Activated T-cell treated with anti-CD3 and anti-CD28 coated beads for 4 hours (primary cell): ENCODE data around the gene MTLN.
"Not testable (repeated sequence)": the region's sequence is repeated elsewhere in the genome, so short reads cannot be mapped to it uniquely, and the experiment has no call there.

Source experiments
- DNase-seq: peaks from one replicate; pipeline ENCODE4 v3.0.0-alpha.2; 2020

MTLN gene, protein sequence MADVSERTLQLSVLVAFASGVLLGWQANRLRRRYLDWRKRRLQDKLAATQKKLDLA

DNA sequence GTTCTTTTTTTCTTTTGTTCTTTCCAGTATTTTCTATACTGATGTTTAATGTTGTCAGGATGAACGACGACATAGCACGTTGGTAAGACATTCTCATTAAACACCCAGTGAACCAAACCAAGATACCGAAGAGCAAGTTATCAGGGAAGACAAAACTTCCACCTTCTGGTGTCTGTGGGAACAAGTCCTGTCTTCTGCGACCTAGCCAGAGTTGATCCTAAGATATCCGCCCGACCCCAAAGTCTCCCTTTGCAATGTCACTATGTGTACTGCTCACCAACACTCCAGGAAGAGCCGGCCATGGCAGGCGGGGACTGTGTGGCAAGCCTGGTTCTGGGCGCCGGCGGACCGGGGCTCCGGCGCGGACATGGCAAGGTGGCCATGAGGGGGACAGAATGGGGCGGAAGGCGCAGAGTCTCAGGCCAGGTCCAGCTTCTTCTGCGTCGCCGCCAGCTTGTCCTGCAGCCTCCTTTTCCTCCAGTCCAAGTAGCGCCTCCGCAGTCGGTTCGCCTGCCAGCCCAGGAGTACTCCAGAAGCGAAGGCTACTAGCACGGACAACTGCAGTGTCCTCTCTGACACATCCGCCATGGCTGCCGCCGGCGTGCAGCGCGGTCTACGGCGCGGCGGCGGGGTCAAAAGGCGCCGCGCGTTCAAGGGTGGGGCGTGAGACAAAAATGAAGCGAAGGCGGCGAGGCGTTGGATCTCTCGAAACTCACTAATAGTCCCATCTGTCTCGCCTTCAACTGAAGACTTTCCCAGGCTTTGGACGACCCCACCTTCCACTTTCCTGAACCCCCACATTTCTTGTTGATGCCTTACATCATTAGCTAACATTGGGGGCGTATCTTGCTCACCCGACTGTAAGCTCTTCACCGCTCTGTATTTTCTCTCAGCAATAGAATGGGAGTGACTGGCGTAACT is at the start of gene MTLN:
Gene MTLN, minus strand, starts transcription at position 610 of the 921 bp plus-strand sequence. Its CDS starts 22 bp downstream, at position 588.
- DNase-seq: peak; percentile 39

DNA sequence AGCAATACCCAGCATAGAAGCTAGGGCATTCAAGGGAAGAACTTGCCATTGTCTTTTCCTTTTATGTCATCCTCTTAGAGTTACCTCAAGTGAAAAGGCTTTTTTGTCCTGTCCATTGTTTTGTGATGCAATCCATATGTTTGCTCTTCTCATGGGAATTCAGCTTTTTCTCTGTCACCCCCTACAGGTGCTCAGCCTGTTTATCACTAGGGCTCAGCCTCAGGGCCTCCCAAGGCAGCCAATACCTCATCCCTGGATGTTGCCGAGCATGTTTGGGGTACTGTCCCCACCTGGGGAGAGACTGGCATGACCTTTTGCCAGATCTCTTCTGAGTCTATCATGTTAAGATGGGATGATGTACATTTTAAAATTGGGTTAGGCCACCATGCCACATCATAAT is 49.6 kb upstream of the MTLN start:
- DNase-seq: not testable (repeated sequence)

DNA sequence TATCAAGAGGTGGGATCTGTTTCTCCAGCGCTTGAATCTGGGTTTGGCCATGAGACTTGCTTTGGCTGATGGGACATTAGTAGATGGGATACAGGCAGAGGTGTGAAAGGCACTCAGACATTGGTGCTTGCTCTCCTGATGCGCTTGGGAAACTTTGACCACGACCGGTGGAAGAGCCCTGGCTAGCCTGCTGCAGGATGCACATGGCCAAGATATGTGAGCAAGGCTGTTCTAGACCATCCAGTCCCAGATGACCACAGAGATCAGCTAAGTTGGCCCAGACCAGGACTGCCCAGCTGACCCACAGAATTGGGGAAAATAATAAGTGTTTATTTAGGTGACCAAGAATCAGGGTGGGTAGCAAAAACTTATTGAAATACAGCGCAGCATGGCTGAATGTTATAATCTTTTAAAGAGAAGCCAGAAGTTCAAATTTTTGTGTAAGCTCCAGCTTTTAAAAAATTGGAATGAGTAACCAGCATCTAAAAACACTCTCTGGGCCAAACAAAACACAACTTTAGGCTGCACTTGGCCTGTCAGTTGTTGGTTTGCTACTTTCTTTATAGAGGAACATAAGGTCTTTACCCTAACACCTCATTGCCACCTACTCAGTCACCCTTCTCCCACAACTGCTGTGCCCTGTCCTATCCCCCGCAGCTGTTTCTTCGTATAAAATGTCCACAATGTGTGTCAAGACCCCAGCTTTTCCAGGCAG is 35.9 kb upstream of the MTLN start:
- DNase-seq: not testable (repeated sequence)

DNA sequence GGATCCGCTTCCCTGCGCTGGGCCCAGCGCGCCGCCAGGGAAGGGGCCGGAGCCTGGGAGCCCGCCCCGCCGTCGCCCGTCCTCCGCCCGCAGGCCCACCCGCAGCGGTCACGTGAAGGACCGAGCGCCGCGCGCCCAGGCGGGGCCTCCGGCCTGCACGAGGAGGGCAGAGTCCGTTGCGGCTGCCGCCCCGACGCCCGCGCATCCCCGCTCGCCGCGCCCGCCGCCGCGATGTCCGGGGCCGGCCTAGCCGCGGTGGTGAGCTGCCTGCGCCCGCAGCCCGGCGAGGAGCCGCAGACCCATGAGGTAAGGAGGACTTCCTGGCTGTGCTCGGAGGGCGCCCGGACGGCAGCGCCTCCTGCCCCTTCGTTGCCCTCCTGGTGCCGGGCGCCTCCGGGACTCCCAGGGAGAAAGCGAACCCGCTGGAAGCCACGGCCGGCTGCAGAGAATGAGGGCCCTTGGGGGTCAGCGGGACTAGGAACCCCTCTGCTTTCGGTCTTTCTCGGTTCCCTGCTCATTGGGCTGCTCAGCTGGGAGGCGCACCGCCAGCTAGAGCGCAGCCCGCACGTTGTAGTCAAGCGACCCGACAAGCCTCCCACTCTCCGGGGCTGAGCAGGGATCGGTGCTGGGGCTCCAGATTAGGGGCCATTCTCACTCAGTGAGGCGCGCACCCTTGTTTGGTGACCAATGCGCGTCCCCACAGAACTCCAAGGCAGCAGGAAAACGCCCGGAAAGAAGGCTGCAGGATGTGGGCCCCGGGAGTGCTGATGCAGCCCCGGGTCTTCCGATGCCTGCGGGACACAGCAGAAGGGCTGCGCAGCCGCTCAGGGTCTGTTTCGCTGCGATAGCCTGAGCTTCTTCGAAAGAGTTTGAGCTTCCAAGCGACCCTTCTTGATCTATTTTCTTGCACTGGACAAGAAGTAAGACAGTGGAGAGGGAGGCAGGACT is 33.4 kb upstream of the MTLN start:
- not testable (repeated sequence) for DNase-seq

DNA sequence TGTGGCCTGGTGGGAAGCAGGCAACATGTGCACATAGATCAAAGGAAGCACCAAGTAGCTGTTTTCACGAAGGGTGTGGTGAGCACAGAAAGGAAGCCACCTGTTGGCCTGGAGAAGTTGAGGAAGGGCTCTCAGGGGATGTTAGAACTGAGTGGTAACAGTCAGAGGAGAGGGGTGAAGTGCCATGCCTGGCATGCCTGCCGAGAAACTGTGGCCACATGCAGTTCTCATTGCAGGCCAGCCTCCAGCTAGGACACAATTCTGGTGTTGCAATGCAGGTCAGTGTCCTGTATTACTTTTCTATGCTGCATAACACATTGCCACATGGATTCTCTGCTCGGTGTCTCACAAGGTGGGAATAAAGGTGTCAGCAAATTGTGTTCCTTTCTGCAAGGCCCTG is 30.9 kb upstream of the MTLN start:
- not testable (repeated sequence) for DNase-seq

DNA sequence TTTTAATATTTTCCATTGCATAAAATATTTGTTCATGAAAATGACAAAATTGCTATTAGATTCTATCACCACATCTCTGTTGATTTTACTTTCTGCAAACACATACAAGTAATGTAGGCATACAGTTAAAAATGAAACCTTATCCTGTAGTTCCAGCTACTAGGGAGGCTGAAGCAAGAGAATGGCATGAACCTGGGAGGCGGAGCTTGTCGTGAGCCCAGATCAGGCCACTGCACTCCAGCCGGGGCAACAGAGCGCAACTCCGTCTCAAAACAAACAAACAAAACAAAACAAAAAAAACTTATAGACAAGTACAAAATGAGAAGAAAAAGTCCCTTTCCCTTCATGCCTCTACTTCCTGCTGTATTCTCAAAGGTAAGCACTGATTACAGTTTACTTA is 22.2 kb upstream of the MTLN start:
- DNase-seq: not testable (repeated sequence)

DNA sequence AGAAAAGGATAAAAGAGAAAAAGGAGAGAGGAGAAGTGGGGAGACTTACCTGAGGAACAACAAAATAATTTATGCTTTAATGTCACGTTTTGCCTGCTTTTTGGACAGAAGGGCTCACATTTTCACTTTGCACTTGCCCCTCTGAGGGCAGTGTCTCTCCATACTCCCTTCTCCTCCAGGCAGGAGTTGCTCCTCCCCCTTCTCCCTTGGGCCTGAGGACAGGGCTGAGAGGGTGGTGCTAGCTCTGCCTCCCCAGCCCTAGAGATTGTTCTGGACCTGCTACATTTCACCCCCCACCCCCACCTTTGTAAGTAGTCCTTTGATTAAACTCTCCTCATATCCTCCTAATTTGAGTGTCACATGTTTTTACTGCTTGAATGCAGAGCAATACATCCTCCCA is 17.5 kb upstream of the MTLN start:
- DNase-seq: not testable (repeated sequence)

DNA sequence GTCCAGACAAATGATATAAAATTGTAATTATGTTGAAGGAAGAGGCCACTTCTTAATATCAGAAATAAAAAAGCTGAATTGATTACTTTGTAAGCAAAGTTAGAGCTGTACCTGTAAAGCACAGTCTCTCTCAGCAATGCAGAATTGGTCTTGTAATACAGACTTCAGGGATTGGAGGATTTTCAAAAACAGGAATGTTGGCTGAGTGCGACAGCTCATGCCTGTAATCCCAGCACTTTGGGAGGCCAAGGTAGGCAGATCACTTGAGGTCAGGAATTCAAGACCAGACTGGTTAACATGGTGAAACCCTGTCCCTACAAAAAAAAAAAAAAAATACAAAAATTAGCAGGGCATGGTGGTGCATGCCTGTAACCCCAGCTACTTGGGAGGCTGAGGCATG is 10.3 kb upstream of the MTLN start:
- DNase-seq: not testable (repeated sequence)

DNA sequence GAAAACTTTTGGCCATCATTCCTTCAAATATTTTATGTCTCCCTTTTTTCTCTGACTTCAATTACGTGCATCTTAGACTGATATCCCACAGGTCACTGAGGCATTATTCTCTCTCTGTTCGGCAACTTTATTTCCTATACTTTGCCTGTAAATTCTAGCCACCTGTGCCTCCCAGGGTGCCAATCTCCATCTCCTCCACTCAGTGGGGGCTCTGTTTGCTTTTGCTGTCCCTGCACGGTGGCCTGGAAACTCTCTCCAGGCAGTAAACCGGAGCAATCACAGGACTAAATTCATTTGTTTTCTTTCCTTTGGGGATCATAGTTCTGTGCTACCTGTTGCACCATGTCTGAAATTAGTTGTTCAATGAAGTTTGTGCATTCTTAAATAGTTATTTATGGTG is 9.6 kb upstream of the MTLN start:
- DNase-seq: no peak

DNA sequence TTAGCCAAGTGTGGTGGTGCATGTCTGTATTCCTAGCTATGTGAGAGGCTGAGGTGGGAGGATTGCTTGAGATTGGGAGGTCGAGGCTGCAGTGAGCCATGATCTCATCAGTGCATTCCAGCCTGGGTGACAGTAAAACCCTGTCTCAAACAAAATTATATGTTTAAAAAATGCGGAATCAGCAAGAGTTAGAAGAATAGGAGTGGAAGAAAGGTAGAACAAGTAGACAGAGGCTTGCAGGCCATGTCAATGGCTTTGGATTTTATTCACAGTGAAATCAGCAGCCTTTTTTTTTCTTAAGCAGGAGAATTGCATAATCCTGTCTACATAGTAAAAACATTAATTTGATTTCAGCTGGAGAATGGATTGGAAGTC is 7.8 kb upstream of the MTLN start:
- no peak for DNase-seq

DNA sequence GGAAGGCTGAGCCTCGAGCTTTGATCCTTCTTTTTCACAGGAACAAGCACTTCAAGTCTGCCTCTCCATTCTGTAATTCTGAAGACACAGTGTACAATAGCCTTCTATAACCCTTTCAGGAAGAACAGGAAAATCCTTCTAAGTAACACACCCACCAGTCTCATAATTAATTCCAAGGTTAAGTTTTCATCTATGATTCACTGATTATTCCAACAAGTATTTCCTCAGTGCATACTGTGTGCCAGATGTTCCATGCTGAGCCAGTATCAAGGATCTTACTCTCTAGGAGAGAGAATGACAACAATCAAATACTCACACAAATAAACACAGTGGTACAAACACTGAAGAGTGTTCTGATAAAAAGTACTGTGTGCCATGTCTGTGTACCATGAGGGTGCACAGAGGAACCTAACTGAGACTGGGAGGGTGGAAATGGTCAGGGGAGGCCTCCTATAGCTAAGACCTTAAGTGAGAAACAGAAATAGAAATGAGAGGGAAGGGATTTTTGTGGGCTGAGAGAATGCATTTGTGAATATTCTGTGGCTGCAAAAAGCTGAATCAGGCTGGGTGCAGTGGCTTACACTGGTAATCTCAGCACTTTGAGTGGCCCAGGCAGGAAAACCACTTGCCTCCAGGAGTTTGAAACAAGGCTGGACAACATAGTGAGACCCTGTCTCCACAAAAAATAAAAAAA is 7.3 kb upstream of the MTLN start:
- no peak for DNase-seq

DNA sequence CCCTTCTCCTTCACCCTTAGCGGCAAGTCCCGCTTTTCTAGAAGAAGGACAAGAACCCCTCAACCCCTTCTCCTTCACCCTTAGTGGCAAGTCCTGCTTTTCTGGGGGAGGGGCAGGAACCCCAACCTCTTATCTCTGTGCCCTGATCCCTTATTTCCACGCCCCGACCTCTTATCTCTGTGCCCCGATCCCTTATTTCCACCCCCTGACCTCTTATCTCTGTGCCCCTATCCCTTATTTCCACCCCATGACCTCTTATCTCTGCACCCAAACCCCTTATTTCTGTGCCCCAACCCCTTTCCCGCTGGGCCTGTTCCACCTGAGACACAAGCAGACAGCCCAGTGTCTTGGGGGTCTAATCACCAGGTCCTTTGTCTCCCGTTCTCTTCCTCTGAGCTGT is 6.5 kb upstream of the MTLN start:
- DNase-seq: not testable (repeated sequence)

DNA sequence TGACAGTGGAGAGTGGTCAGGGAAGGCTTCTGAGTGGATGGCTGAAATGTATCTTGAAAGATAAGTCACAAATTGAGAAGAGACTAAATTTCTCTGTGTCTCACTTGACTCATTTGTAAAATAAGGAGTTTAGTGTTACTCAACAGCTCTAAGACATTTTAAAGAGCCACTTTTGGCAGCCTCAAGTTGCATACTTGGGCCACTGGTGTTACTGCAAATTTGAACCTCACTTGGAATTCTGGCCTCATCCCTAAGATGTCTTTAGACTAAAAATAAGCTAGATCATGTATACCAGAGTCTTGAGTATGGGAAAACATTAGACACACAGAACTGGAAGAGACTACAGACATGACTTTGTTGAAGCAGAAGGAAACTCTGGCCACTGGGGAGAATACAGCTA is 4.5 kb upstream of the MTLN start:
- no peak for DNase-seq

DNA sequence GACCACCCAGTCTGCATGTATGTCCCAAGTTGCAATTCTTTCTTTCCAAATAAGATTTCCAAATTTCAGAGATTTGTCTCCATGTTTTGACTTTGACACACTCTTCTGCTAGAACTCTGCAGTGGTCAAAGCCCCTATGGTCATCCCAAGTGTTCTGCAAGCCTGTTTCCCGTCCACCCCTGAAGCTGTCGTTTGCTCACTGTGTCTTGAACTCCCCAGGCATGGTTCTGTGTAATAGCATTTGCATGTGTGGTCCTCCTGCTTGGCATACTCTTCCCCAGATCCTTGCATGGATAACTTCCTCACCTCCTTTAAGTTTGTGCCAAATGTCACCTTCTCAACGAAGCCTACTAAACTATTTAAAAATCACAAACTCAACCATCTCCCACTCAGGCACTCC is 3.9 kb upstream of the MTLN start:
- DNase-seq: no peak

DNA sequence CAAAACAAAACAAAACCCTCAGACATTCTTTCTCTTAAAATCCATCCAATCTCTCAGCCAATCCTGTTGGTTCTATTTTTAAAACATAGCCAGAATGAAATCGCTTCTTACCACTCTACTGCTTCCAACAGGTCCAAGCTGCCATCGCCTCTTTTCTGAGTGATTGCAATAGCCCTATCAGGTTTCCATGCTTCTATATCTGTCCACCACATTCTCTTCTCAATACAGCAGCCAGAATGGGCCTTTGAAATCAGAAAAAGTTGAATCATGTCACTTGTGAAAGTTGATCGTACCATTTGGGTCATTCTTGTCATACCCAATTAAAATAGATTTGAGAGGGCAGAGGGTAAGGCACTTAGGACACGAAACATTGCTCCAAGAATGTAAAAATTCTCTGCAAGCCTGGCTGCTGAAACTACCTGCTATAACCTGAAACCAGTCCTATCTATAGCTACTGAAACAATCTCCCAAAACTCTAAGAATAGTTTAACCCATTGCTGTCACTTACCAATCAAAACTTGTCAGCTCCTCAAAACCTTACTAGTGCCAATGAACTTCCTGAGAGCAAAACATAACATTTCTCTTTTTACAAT is 3.3 kb upstream of the MTLN start:
- no peak for DNase-seq

DNA sequence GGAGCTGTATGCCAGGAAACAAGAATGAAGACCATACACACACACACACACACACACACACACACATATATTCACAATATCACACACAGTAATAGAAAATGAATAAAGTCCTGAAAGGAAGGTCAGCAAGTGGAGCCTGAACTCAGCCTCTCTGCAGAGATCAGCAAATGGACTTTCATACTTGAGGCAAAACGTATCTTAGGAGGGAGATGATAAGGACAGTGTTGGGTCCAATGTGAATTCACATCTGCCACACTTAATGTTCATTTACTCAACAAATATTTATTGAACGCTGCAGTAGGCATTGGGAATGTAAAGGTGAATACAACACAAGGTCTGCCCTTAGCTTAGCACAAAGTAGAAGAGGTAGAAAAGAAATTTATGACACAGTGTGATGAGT is 2.7 kb upstream of the MTLN start:
- DNase-seq: no peak

DNA sequence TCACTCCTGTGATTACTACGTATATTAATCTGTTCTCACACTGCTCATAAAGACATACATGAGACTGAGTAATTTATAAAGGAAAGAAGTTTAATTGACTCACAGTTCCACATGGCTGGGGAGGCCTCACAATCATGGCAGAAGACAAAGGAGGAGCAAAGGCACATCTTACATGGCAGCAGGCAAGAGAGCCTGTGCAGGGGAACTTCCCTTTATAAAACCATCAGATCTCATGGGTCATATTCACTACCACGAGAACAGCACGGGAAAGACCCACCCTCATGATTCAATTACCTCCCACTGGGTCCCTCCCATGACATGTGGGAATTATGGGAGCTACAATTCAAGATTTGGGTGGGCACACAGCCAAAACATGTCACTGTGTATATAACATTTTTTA is 1.2 kb upstream of the MTLN start:
- DNase-seq: not testable (repeated sequence)

DNA sequence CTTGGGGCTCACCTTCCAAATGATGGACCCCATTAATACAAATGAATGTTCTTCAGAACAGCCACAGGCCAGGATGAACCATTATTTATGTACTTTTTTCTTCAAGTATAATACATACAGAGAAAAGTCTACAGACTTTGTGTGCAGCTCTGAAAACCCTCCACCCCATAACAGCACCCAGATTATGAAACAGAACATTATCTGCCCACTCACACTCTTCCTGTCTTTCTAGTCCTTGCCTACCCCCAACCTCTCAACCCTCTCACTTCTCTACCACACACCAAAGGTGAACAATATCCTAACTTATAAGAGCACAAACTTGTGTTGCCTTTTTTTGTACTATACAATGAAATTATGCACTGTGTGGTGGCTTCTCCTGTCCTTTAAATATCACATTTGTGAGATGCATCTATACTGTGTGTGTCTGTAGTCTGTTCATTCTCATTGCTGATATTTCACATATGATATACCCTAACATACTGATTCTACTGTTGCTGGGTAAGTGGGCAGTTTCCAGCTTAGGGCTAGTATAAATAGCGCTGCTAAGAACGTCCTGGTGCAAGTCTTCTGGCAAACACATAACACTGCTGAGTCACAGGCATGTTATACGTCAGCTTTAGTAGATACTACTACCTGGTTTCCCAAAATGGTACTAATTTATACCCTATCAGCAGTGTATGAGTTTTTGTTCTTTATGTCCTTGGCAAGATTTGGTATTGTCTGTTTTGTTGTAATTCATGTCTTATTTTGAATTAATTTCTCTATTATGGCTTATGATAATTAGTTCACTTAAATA is 6.5 kb downstream of the MTLN start:
- no peak for DNase-seq

DNA sequence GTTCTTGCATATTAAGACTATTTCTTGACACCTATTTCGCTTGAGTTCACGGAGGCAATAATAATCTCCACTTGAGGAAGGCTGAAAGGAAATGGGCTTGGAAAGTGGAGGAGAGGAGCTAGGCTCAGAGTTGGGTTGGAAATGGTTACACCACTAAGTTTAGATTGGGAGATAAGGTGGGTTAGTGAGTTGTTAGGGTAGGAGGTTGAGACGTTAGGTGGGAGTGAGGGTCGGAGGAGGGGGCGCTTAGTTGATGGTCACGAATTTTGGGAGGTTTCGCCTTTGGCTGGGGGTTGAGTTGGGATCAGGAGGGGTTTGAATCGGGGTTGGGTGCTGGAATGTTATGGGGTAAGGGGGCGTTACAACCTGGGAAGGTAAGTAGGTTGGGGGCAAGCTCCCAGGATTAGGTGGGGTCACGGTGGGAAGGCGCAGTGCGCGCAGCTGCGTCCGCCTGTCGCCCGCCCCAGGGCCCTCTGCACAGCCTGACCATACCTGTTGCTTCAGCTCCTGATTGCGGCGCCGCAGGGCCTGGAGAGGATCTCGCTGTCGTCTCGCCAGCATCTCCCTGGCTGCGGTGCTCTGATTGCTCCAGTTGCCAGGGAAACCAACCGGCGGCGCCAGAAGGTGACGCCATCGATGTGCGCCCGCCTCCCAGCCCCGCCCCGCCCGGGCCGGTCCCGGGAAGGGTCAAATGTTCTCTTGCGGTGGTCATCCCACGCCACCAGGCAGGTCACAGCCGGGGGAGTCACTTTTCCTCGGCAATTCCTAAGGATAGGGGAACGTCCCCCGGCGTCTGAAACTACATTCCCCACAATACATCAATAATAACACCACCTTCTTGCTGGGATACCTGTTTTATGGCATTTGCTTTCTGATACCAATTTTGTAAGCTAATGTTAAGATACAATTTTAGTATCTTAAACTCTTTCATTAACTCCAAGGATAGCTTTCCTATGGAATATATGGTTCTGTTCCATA is 7.7 kb downstream of the MTLN start, which contains the start of gene NPHP1:
Gene NPHP1, minus strand, starts transcription at position 606 of the 978 bp plus-strand sequence. Its CDS starts 45 bp downstream, at position 561.
- DNase-seq: peak; percentile 76

DNA sequence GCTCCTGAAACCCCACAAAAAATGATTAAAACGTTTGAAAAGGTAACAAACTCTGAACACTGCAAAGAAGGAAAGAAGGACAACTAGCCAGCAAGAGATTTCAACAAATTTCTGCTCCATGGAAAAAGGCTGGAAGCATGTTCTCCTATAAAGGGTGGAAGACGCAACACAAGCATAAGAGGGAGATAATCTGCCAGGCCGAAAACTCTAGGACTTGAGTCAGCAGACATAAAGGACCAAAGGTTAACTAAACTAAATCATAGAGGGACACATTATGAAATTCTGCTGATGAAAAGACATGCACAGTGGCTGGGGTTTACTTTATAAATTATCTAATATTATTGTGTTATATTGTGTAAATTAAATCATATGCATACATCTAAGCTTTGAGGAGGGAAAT is 14.3 kb downstream of the MTLN start:
- no peak for DNase-seq
